Lung (tissue), 12 donors: ENCODE data around the gene TF. TPM values are rescaled to one million over a fixed set of nuclear protein-coding genes. Genes with fewer than 3 reads are reported as not detected.

Experiments
- ATAC-seq: fragments of 200-7000 bp; cut with Tn5 transposase; one replicate; pipeline ENCODE4 v1.9.1; 2020; ENCODE audit warnings: moderate number of reproducible peaks; ENCODE audit not compliant: insufficient read depth, low FRiP score
- DNase-seq, 3 donors: peaks; one replicate each; pipeline ENCODE4 v3.0.0-alpha.2; 2013 to 2017
- H3K27ac ChIP-seq, 2 donors: one replicate each; pipeline ENCODE4 v1.5.1; 2013; ENCODE audit warnings: mild to moderate bottlenecking in 2 of 2, moderate library complexity in 2 of 2, control low read depth in 1 of 2, inconsistent platforms in 1 of 2, low read depth in 1 of 2, low read length in 1 of 2
- H3K27me3 ChIP-seq, 3 donors: one replicate each; pipeline ENCODE4 v1.5.1; 2013; ENCODE audit warnings: low read length in 2 of 3; ENCODE audit not compliant: control insufficient read depth in 3 of 3, insufficient read depth in 3 of 3
- H3K36me3 ChIP-seq, 4 donors: one replicate each; pipeline ENCODE4 v1.5.1; 2013; ENCODE audit warnings: low read length in 4 of 4, mild to moderate bottlenecking in 1 of 4, moderate library complexity in 1 of 4; ENCODE audit not compliant: control insufficient read depth in 4 of 4, insufficient read depth in 4 of 4
- H3K4me1 ChIP-seq, 5 donors: one replicate each; pipeline ENCODE4 v1.5.1; 2013; ENCODE audit warnings: low read length in 5 of 5, mild to moderate bottlenecking in 2 of 5, moderate library complexity in 1 of 5; ENCODE audit not compliant: control insufficient read depth in 5 of 5, insufficient read depth in 5 of 5
- H3K4me3 ChIP-seq: one replicate; pipeline ENCODE4 v1.5.1; 2013; ENCODE audit warnings: mild to moderate bottlenecking, control low read depth, moderate library complexity
- H3K9ac ChIP-seq, 2 donors: one replicate each; pipeline ENCODE4 v1.5.1; 2013; ENCODE audit warnings: low read length in 2 of 2, control low read depth in 1 of 2; ENCODE audit not compliant: insufficient read depth in 1 of 2
- H3K9me3 ChIP-seq, 4 donors: one replicate each; pipeline ENCODE4 v1.5.1; 2013; ENCODE audit warnings: low read length in 3 of 4, mild to moderate bottlenecking in 1 of 4, moderate library complexity in 1 of 4; ENCODE audit not compliant: control insufficient read depth in 4 of 4, insufficient read depth in 3 of 4
- CTCF ChIP-seq: IDR thresholded peaks from 2 replicates; pipeline ENCODE4 v1.5.1; 2012; ENCODE audit warnings: mild to moderate bottlenecking; ENCODE audit errors: control extremely low read depth, extremely low read depth
- WGBS, 2 donors: extraction: QIAGEN DNeasy Blood & Tissue Kit; methylation state at CpG; one replicate each; pipeline ENCODE4 v1.1.7; 2013; 5-methylcytosine and 5-hydroxymethylcytosine counted together
- polyA plus RNA-seq, 2 donors: library from polyadenylated mRNA; stranded (reverse); fragments of 200-250 nt; gene quantifications; one replicate each; pipeline ENCODE4 v1.2.1, GENCODE V29; 2013
- total RNA-seq, 2 donors: library from RNA; depleted of rRNA in 1 of 2; stranded (reverse); fragments of >200 nt in 1 of 2; gene quantifications; one replicate each; pipeline ENCODE4 v1.2.1, GENCODE V29; 2014 to 2021
- donor health status: control.
- donor health status: control.
- donor health status: Bipolar disorder and iron deficiency.
- donor health status: healthy.
- donor health status: DM: yes; HTN: yes; CAD: no.

Gene TF
- total and polyA plus RNA-seq, 4 donors = 0.59 to 36.1 (median 15.7) TPM

- H3K27ac ChIP-seq = no peak overlapping the region
- peaks cover 0 to 22% (median 20%) of the 10 kb centered on the region in 3 donors for H3K27me3 ChIP-seq
- no peak overlapping the region for H3K9ac ChIP-seq
- H3K9me3 ChIP-seq = peaks cover 0 to 5% (median 0%) of the 10 kb centered on the region in 4 donors
- no peak for ATAC-seq
- no peak overlapping the region for H3K4me3 ChIP-seq
- peak; percentile 34 to 78 (median 61) for DNase-seq
- peaks cover 0 to 24% (median 0%) of the 10 kb centered on the region in 5 donors for H3K4me1 ChIP-seq
- TF ChIP-seq CTCF = no peak
- 53 to 65% methylated on average over 9 of the region's 9 CpGs for WGBS, 2 donors
- H3K36me3 ChIP-seq = no peaks in the 10 kb centered on the region
These were observed 3.7 kb upstream of the TF start for GRCh38 chr3:133742351-133743091.

- H3K9me3 ChIP-seq = peaks cover 0 to 10% (median 0%) of the 10 kb centered on the region in 4 donors
- whole genome bisulfite sequencing, 2 donors = 76 to 79% methylated on average over 5 of the region's 5 CpGs
- TF ChIP-seq CTCF = no peak
- H3K9ac ChIP-seq = no peak overlapping the region
- H3K4me1 ChIP-seq = peaks cover 0 to 24% (median 0%) of the 10 kb centered on the region in 5 donors
- DNase-seq (no peak), ATAC-seq (no peak)
- H3K27ac ChIP-seq = no peak overlapping the region
- no peaks in the 10 kb centered on the region for H3K36me3 ChIP-seq
- no peak overlapping the region for H3K4me3 ChIP-seq
- H3K27me3 ChIP-seq = peaks cover 0 to 26% (median 20%) of the 10 kb centered on the region in 3 donors
These were observed 2.0 kb upstream of the TF start for GRCh38 chr3:133744241-133744640.

GRCh38 chr3:133745108-133745507 is 1.1 kb upstream of the TF start:
- no peak overlapping the region for H3K4me3 ChIP-seq
- no peak for DNase-seq
- 90 to 92% methylated on average over 4 of the region's 4 CpGs for WGBS, 2 donors
- ATAC-seq = no peak
- H3K36me3 ChIP-seq = no peaks in the 10 kb centered on the region
- no peak overlapping the region for H3K27ac ChIP-seq
- TF ChIP-seq CTCF = no peak
- H3K4me1 ChIP-seq = peaks cover 0 to 24% (median 0%) of the 10 kb centered on the region in 5 donors
- no peak overlapping the region for H3K9ac ChIP-seq
- peaks cover 0 to 26% (median 20%) of the 10 kb centered on the region in 3 donors for H3K27me3 ChIP-seq
- H3K9me3 ChIP-seq = peaks cover 0 to 10% (median 0%) of the 10 kb centered on the region in 4 donors

- H3K36me3 ChIP-seq = no peaks in the 10 kb centered on the region
- peaks cover 0 to 10% (median 0%) of the 10 kb centered on the region in 4 donors for H3K9me3 ChIP-seq
- peaks cover 0 to 26% (median 20%) of the 10 kb centered on the region in 3 donors for H3K27me3 ChIP-seq
- H3K4me1 ChIP-seq = peaks cover 0 to 24% (median 0%) of the 10 kb centered on the region in 5 donors
- H3K27ac ChIP-seq = no peak overlapping the region
- no peak for TF ChIP-seq CTCF
- WGBS, 2 donors = 82 to 83% methylated on average over 8 of the region's 8 CpGs
- H3K9ac ChIP-seq = no peak overlapping the region
- ATAC-seq (no peak), DNase-seq (no peak)
- no peak overlapping the region for H3K4me3 ChIP-seq
These were observed 496 bp downstream of the TF start for GRCh38 chr3:133746712-133747066.
